ENCODE results near the gene ADPRHL1. TPM values are rescaled to one million over a fixed set of nuclear protein-coding genes. Genes with fewer than 3 reads are reported as not detected.

ADPRHL1 gene
- total RNA-seq, 1 donor = 5.1 TPM

GRCh38 chr13:113367771-113368170 lies 85.5 kb downstream of the ADPRHL1 start:
- Histone ChIP-seq H3K27me3 (ENCODE audit: insufficient read depth, low read length) (peaks cover 9% of the 10 kb centered on the region), H3K79me2 (ENCODE audit: insufficient read depth, low read length) (no peaks in the 10 kb centered on the region), H3K9me3 (ENCODE audit: low read depth, low read length) (no peaks in the 10 kb centered on the region), H4K20me1 (ENCODE audit: insufficient read depth, low read length) (no peaks in the 10 kb centered on the region), H3K27ac (ENCODE audit: low read depth, low read length) (no peak overlapping the region), H2AFZ (ENCODE audit: low read length) (no peak overlapping the region), H3K4me3 (ENCODE audit: insufficient read depth, low read length) (no peak overlapping the region), H3K4me1 (ENCODE audit: insufficient read depth, low read length) (no peaks in the 10 kb centered on the region), H3K4me2 (ENCODE audit: insufficient read depth, low read length) (no peak overlapping the region), H3K36me3 (ENCODE audit: insufficient read depth, low read length) (no peaks in the 10 kb centered on the region)
- TF ChIP-seq CTCF (IDR thresholded peaks at IDR 0.05; ENCODE audit: extremely low read depth, low read depth, low read length) = no peak
- peak; percentile 37 for DNase-seq (ENCODE audit: insufficient read length, low spot score, missing footprints)

GRCh38 chr13:113367020-113367560 lies 86.2 kb downstream of the ADPRHL1 start:
- Histone ChIP-seq H2AFZ (ENCODE audit: low read length) (no peak overlapping the region), H3K36me3 (ENCODE audit: insufficient read depth, low read length) (no peaks in the 10 kb centered on the region), H3K4me3 (ENCODE audit: insufficient read depth, low read length) (no peak overlapping the region), H3K4me1 (ENCODE audit: insufficient read depth, low read length) (no peaks in the 10 kb centered on the region), H3K9me3 (ENCODE audit: low read depth, low read length) (no peaks in the 10 kb centered on the region), H3K27ac (ENCODE audit: low read depth, low read length) (no peak overlapping the region), H4K20me1 (ENCODE audit: insufficient read depth, low read length) (no peaks in the 10 kb centered on the region), H3K79me2 (ENCODE audit: insufficient read depth, low read length) (no peaks in the 10 kb centered on the region), H3K4me2 (ENCODE audit: insufficient read depth, low read length) (no peak overlapping the region), H3K27me3 (ENCODE audit: insufficient read depth, low read length) (peaks cover 15% of the 10 kb centered on the region)
- peak; percentile 69 for DNase-seq (ENCODE audit: insufficient read length, low spot score, missing footprints)
- no peak for TF ChIP-seq CTCF (IDR thresholded peaks at IDR 0.05; ENCODE audit: extremely low read depth, low read depth, low read length)

GRCh38 chr13:113365971-113366588 lies 87.2 kb downstream of the ADPRHL1 start:
- DNase-seq (ENCODE audit: insufficient read length, low spot score, missing footprints) = peak; percentile 91
- TF ChIP-seq CTCF (IDR thresholded peaks at IDR 0.05; ENCODE audit: extremely low read depth, low read depth, low read length) = no peak
- H3K36me3 ChIP-seq (ENCODE audit: insufficient read depth, low read length) = no peaks in the 10 kb centered on the region

GRCh38 chr13:113365583-113365970 lies 87.7 kb downstream of the ADPRHL1 start:
- Histone ChIP-seq H3K4me3 (ENCODE audit: insufficient read depth, low read length) (no peak overlapping the region), H2AFZ (ENCODE audit: low read length) (no peak overlapping the region), H3K9me3 (ENCODE audit: low read depth, low read length) (no peaks in the 10 kb centered on the region), H3K27me3 (ENCODE audit: insufficient read depth, low read length) (peaks cover 15% of the 10 kb centered on the region), H3K79me2 (ENCODE audit: insufficient read depth, low read length) (no peaks in the 10 kb centered on the region), H3K36me3 (ENCODE audit: insufficient read depth, low read length) (no peaks in the 10 kb centered on the region), H3K4me2 (ENCODE audit: insufficient read depth, low read length) (no peak overlapping the region), H3K4me1 (ENCODE audit: insufficient read depth, low read length) (no peaks in the 10 kb centered on the region), H4K20me1 (ENCODE audit: insufficient read depth, low read length) (no peaks in the 10 kb centered on the region), H3K27ac (ENCODE audit: low read depth, low read length) (no peak overlapping the region)
- no peak for DNase-seq (ENCODE audit: insufficient read length, low spot score, missing footprints)
- TF ChIP-seq CTCF (IDR thresholded peaks at IDR 0.05; ENCODE audit: extremely low read depth, low read depth, low read length) = no peak

More at GRCh38 chr13:113365971-113366588, 87.2 kb downstream of the ADPRHL1 start:
- Histone ChIP-seq H3K4me2 (ENCODE audit: insufficient read depth, low read length) (no peak overlapping the region), H3K9me3 (ENCODE audit: low read depth, low read length) (no peaks in the 10 kb centered on the region), H3K4me1 (ENCODE audit: insufficient read depth, low read length) (no peaks in the 10 kb centered on the region), H3K27ac (ENCODE audit: low read depth, low read length) (no peak overlapping the region), H3K27me3 (ENCODE audit: insufficient read depth, low read length) (peaks cover 15% of the 10 kb centered on the region), H4K20me1 (ENCODE audit: insufficient read depth, low read length) (no peaks in the 10 kb centered on the region), H3K4me3 (ENCODE audit: insufficient read depth, low read length) (no peak overlapping the region), H3K79me2 (ENCODE audit: insufficient read depth, low read length) (no peaks in the 10 kb centered on the region), H2AFZ (ENCODE audit: low read length) (no peak overlapping the region)

All from osteoblast (primary cell).